ENCODE results near the gene MED12L.

GRCh38 chr3:151303751-151304150 lies 218.3 kb downstream of the MED12L start:
- no peak for TF ChIP-seq CTCF (IDR thresholded peaks at IDR 0.05)
- TF ChIP-seq POLR2A (IDR thresholded peaks at IDR 0.05; ENCODE audit: low read depth), result no peak
